Aorta (tissue), 5 donors: ENCODE measurements around the gene RNF126. TPM values are rescaled to one million over a fixed set of nuclear protein-coding genes. Genes with fewer than 3 reads are reported as not detected.

Experiments
- ATAC-seq: fragments of 200-7000 bp; cut with Tn5 transposase; one replicate; pipeline ENCODE4 v1.9.1; 2022; ENCODE audit warnings: moderate library complexity; ENCODE audit not compliant: low FRiP score
- DNase-seq, 2 donors: peaks; one replicate each; pipeline ENCODE4 v3.0.0-alpha.2; 2020
- H3K27ac ChIP-seq, 2 donors: one replicate each; pipeline ENCODE4 v1.5.1; 2013; ENCODE audit warnings: low read length in 2 of 2, mild to moderate bottlenecking in 2 of 2, moderate library complexity in 2 of 2, control low read depth in 1 of 2, inconsistent platforms in 1 of 2, low read depth in 1 of 2
- H3K27me3 ChIP-seq, 2 donors: one replicate each; pipeline ENCODE4 v1.6.1; 2013; ENCODE audit warnings: control low read depth in 1 of 2, low read length in 1 of 2, mild to moderate bottlenecking in 1 of 2, moderate library complexity in 1 of 2; ENCODE audit not compliant: insufficient read depth in 2 of 2, control insufficient read depth in 1 of 2
- H3K36me3 ChIP-seq, 2 donors: one replicate each; pipeline ENCODE4 v1.6.1; 2013; ENCODE audit warnings: control low read depth in 1 of 2, low read length in 1 of 2, mild to moderate bottlenecking in 1 of 2; ENCODE audit not compliant: insufficient read depth in 2 of 2, control insufficient read depth in 1 of 2
- H3K4me1 ChIP-seq, 2 donors: one replicate each; pipeline ENCODE4 v1.6.1; 2013; ENCODE audit warnings: low read length in 2 of 2, control low read depth in 1 of 2, mild to moderate bottlenecking in 1 of 2, moderate library complexity in 1 of 2; ENCODE audit not compliant: insufficient read depth in 2 of 2, control insufficient read depth in 1 of 2
- H3K4me3 ChIP-seq, 2 donors: one replicate each; pipeline ENCODE4 v1.5.1; 2013; ENCODE audit warnings: low read length in 2 of 2, control low read depth in 1 of 2, mild to moderate bottlenecking in 1 of 2
- H3K9me3 ChIP-seq: one replicate; pipeline ENCODE4 v1.6.1; 2013; ENCODE audit warnings: mild to moderate bottlenecking, low read length; ENCODE audit not compliant: control insufficient read depth
- WGBS, 2 donors: extraction: QIAGEN DNeasy Blood & Tissue Kit; methylation state at CpG; one replicate each; pipeline ENCODE4 v1.1.7; 2013; 5-methylcytosine and 5-hydroxymethylcytosine counted together
- intact Hi-C, 2 donors: fragments of 100-400 bp; cut with DNase I; formaldehyde crosslinking; loops; one replicate each; pipeline versions ENCODE4 v1.14.2 to v1.15.0; 2022
- polyA plus RNA-seq, 2 donors: library from polyadenylated mRNA; stranded (reverse); fragments of 200-250 nt; gene quantifications; one replicate each; pipeline ENCODE4 v1.2.3, GENCODE V29; 2013
- total RNA-seq, 2 donors: library from RNA; stranded (reverse); fragmentation: NEBNext Ultra II Directional; extraction: Animal tissue kit (Norgen Biotek cat#: 25700); gene quantifications; one replicate each; pipeline ENCODE4 v1.2.1, GENCODE V29; 2021
- donor health status: healthy with polysubstance abuse.
- donor health status: Bipolar disorder and iron deficiency.
- donor health status: DM: no; HTN: no; CAD: no.
- donor health status: DM: no; HTN: no; CAD: no.
- donor health status: DM: yes; HTN: yes; CAD: no.

RNF126 gene
- total and polyA plus RNA-seq, 4 donors = 18.3 to 38.5 (median 26.8) TPM

GRCh38 chr19:653425-653824, 9.6 kb downstream of the RNF126 start:
- Histone ChIP-seq H3K27ac (no peak overlapping the region), H3K36me3 (peaks cover 0 to 2% of the 10 kb centered on the region in 2 donors), H3K4me3 (no peak overlapping the region), H3K27me3 (no peaks in the 10 kb centered on the region), H3K9me3 (no peaks in the 10 kb centered on the region), H3K4me1 (no peaks in the 10 kb centered on the region)
- intact Hi-C loops = no loop called here
- DNase-seq (no peak), ATAC-seq (no peak)
- 85 to 88% methylated on average over 17 of the region's 17 CpGs for WGBS, 2 donors

DNA sequence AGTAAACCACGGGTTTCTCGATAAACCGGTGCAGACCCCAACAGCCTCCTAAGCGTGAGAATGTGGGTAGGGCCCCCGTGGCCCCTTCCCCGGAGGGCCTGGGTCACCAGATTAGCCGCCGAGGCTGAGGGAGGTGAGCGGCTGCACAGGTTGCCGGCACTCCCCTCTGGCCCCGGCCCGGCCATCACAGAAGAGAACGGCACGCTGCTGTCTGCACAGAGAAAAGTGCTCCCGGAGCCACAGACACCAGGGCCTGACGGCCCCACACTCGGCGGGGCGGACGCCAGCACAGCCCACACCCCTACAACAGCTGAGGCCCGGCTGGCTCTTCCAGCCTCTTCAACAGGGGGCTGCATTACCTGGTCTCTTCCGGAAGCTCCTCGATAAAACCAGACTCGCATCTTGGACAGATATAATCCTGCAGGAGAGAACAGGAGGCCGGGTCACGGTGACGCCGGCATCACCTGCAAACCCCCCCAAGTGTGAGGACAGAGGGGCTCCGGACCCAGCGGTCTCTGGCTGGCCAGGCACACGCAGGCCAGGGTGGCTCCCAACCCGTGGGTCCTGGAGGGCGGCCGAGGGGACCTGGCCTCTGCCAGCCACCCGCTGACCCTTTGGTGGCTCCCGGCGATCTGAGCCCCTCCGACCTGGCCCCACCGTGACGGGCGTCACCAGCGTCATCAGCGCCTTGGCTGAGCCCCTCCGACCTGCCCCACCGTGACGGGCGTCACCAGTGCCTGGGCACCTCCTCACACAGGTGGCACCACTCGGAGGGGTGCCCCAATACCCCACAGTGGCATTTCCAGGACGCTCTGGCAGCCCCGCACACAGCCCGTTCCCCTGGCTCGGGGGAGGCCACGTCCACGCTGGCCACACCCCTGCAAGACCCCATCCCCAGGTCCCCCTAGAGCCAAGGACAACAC, 10.3 kb downstream of the RNF126 start:
- 91 to 92% methylated on average over 53 to 54 of the region's 54 CpGs for WGBS, 2 donors
- no peaks in the 10 kb centered on the region for H3K9me3 ChIP-seq
- H3K4me1 ChIP-seq = no peaks in the 10 kb centered on the region
- DNase-seq (no peak), ATAC-seq (peak; percentile 3)
- H3K27ac ChIP-seq = no peak overlapping the region
- intact Hi-C loops = no loop called here
- no peak overlapping the region for H3K4me3 ChIP-seq
- H3K36me3 ChIP-seq = peaks cover 0 to 2% of the 10 kb centered on the region in 2 donors
- H3K27me3 ChIP-seq = no peaks in the 10 kb centered on the region

- H3K36me3 ChIP-seq = peaks cover 0 to 2% of the 10 kb centered on the region in 2 donors
- no peaks in the 10 kb centered on the region for H3K9me3 ChIP-seq
- no peak overlapping the region for H3K27ac ChIP-seq
- ATAC-seq = no peak
- intact Hi-C loops = no loop called here
- H3K27me3 ChIP-seq = no peaks in the 10 kb centered on the region
- H3K4me1 ChIP-seq = no peaks in the 10 kb centered on the region
- 88 to 89% methylated on average over 23 to 24 of the region's 24 CpGs for WGBS, 2 donors
- DNase-seq = no peak
- no peak overlapping the region for H3K4me3 ChIP-seq
Measured at GRCh38 chr19:651991-652390, 11.0 kb downstream of the RNF126 start.

DNA sequence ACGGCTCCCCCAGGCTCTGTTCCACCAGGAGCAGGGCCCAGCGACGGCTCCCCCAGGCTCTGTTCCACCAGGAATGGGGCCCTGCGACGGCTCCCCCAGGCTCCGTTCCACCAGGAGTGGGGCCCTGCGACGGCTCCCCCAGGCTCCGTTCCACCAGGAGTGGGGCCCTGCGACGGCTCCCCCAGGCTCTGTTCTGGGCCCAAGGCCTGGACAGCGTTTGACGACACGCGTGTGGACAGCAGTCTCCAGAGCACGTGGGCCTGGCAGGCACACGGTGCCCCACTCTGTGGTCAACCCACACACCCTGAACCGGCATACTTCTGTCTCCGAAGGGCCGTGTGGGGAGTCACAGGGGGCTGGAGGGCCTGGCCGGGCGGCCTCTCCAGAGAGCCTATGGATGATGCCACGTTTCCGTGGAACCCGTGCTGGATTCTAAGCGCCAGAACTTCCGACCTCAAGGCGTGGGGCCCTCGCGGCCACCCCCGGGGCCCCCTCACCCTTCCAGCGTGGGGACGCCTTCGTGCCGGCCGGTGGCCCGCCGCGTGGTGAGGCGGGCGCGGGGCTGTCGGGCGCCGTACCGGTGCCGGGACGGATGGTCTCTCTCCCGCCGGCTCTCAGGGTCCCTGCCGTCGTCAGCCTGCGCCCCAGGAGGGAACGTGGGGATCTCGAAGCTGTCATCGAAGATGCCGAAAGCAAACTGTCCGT, 11.7 kb downstream of the RNF126 start:
- H3K9me3 ChIP-seq = no peaks in the 10 kb centered on the region
- 91 to 94% methylated on average over 52 to 58 of the region's 58 CpGs for WGBS, 2 donors
- H3K36me3 ChIP-seq = peaks cover 1 to 4% of the 10 kb centered on the region in 2 donors
- H3K27me3 ChIP-seq = no peaks in the 10 kb centered on the region
- H3K27ac ChIP-seq = no peak overlapping the region
- DNase-seq (no peak), ATAC-seq (no peak)
- no peak overlapping the region for H3K4me3 ChIP-seq
- H3K4me1 ChIP-seq = no peaks in the 10 kb centered on the region
- intact Hi-C loops = no loop called here

- WGBS, 2 donors = 78 to 83% methylated on average over 11 of the region's 11 CpGs
- ATAC-seq (no peak), DNase-seq (no peak)
- Histone ChIP-seq H3K27ac (no peak overlapping the region), H3K4me3 (no peak overlapping the region), H3K4me1 (no peaks in the 10 kb centered on the region), H3K27me3 (no peaks in the 10 kb centered on the region), H3K36me3 (peaks cover 4 to 5% of the 10 kb centered on the region in 2 donors), H3K9me3 (no peaks in the 10 kb centered on the region)
- intact Hi-C loops = no loop called here
Measured at GRCh38 chr19:650121-650520, 12.9 kb downstream of the RNF126 start.

- Histone ChIP-seq H3K27ac (no peak overlapping the region), H3K36me3 (peaks cover 4 to 5% of the 10 kb centered on the region in 2 donors), H3K4me3 (no peak overlapping the region), H3K4me1 (no peaks in the 10 kb centered on the region), H3K27me3 (no peaks in the 10 kb centered on the region), H3K9me3 (no peaks in the 10 kb centered on the region)
- 90 to 92% methylated on average over 49 to 53 of the region's 53 CpGs for WGBS, 2 donors
- ATAC-seq = no peak
- intact Hi-C loops = no loop called here
- DNase-seq = no peak
Measured at GRCh38 chr19:648904-649801, 13.9 kb downstream of the RNF126 start.

DNA sequence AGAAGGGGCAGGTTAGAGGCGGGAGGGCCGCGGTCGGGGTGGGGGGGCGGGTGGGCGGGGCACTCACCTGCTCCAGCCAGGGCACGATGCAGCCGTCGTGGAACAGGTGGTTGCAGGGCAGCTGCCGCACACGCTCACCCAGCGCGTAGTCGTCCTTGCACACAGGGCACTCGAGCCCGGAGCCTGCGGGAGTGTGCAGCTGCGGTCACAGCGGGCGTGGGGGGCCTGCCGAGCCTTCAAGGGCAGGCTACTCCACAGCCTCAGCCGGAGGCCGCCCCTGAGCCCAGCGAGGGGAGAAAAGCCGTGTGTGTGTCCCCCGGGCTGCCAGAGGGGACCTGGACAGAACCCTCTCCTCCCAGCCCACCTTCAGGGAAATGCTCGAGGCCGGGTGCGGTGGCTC, 14.7 kb downstream of the RNF126 start:
- no peaks in the 10 kb centered on the region for H3K27me3 ChIP-seq
- H3K9me3 ChIP-seq = no peaks in the 10 kb centered on the region
- WGBS, 2 donors = 93% methylated on average over 29 of the region's 29 CpGs
- intact Hi-C loops = no loop called here
- DNase-seq = no peak
- no peak overlapping the region for H3K27ac ChIP-seq
- no peaks in the 10 kb centered on the region for H3K4me1 ChIP-seq
- H3K4me3 ChIP-seq = no peak overlapping the region
- H3K36me3 ChIP-seq = peaks cover 4 to 5% of the 10 kb centered on the region in 2 donors
- ATAC-seq = no peak

- ATAC-seq = no peak
- no peaks in the 10 kb centered on the region for H3K9me3 ChIP-seq
- intact Hi-C loops = no loop called here
- WGBS, 2 donors = 91 to 92% methylated on average over 50 to 52 of the region's 52 CpGs
- no peak overlapping the region for H3K4me3 ChIP-seq
- H3K36me3 ChIP-seq = peaks cover 4 to 5% of the 10 kb centered on the region in 2 donors
- H3K27ac ChIP-seq = no peak overlapping the region
- H3K4me1 ChIP-seq = no peaks in the 10 kb centered on the region
- no peak for DNase-seq
- H3K27me3 ChIP-seq = no peaks in the 10 kb centered on the region
Measured at GRCh38 chr19:647566-648284, 15.3 kb downstream of the RNF126 start.
